Measurements from ENCODE around the gene ZNF358.

ZNF358 gene

GRCh38 chr19:7565332-7565731 is 49.4 kb downstream of the ZNF358 start:
- Histone ChIP-seq H3K4me3 (ENCODE audit: low read length in 2 of 2) (no peak overlapping the region), H3K27me3 (ENCODE audit: control insufficient read depth in 1 of 2, insufficient read depth in 2 of 2, low read length in 2 of 2) (no peaks in the 10 kb centered on the region), H3K27ac (ENCODE audit: low read length) (no peak overlapping the region), H3K36me3 (ENCODE audit: control insufficient read depth in 2 of 2, insufficient read depth in 2 of 2, low read length in 2 of 2) (peaks cover 4 to 7% of the 10 kb centered on the region in 2 donors), H3K9me3 (ENCODE audit: control insufficient read depth in 2 of 2, low read length in 2 of 2) (no peaks in the 10 kb centered on the region), H3K4me1 (ENCODE audit: control insufficient read depth, insufficient read depth, low read length) (no peaks in the 10 kb centered on the region), H3K9ac (ENCODE audit: low read length in 2 of 2) (no peak overlapping the region)
